HG02884 (cell line): ENCODE data around the gene BCCIP.

ENCODE experiments used
- ATAC-seq: cut with Tn5 transposase; IDR thresholded peaks from one replicate; pipeline ENCODE4 v1.9.1; 2021; ENCODE audit warnings: mild to moderate bottlenecking, moderate library complexity; ENCODE audit not compliant: unreplicated experiment

The BCCIP gene

GRCh38 chr10:125843603-125844329 lies 20.4 kb downstream of the BCCIP start:
- ATAC-seq, result no peak

GRCh38 chr10:125844751-125845221 lies 21.4 kb downstream of the BCCIP start:
- ATAC-seq, result no peak

GRCh38 chr10:125845617-125846016 lies 22.3 kb downstream of the BCCIP start:
- no peak for ATAC-seq

GRCh38 chr10:125846894-125847293 lies 23.5 kb downstream of the BCCIP start:
- no peak for ATAC-seq

- ATAC-seq, result no peak
Observed at GRCh38 chr10:125848371-125848770, 25.0 kb downstream of the BCCIP start.

- ATAC-seq, result no peak
Observed at GRCh38 chr10:125848857-125849256, 25.5 kb downstream of the BCCIP start.

- ATAC-seq, result no peak
Observed at GRCh38 chr10:125849448-125849847, 26.1 kb downstream of the BCCIP start.

GRCh38 chr10:125850766-125851731 lies 27.7 kb downstream of the BCCIP start:
- no peak for ATAC-seq

- no peak for ATAC-seq
Observed at GRCh38 chr10:125852487-125852886, 29.1 kb downstream of the BCCIP start.

- no peak for ATAC-seq
Observed at GRCh38 chr10:125857185-125857760, 33.9 kb downstream of the BCCIP start.

- ATAC-seq, result no peak
Observed at GRCh38 chr10:125859128-125859817, 35.9 kb downstream of the BCCIP start.

- ATAC-seq, result no peak
Observed at GRCh38 chr10:125865120-125865519, 41.8 kb downstream of the BCCIP start.

GRCh38 chr10:125866421-125867029 lies 43.2 kb downstream of the BCCIP start:
- ATAC-seq, result no peak

GRCh38 chr10:125868372-125868975 lies 45.1 kb downstream of the BCCIP start:
- no peak for ATAC-seq

- ATAC-seq, result no peak
Observed at GRCh38 chr10:125871338-125871737, 48.0 kb downstream of the BCCIP start.

GRCh38 chr10:125878957-125879835 lies 55.9 kb downstream of the BCCIP start:
- ATAC-seq, result no peak

- no peak for ATAC-seq
Observed at GRCh38 chr10:125880719-125881118, 57.4 kb downstream of the BCCIP start.

- no peak for ATAC-seq
Observed at GRCh38 chr10:125881192-125881591, 57.8 kb downstream of the BCCIP start, which contains the start of gene DHX32. DHX32 (minus strand) TSS chr10:125881292; CDS start chr10:125880824, 468 bp downstream.

GRCh38 chr10:125882596-125882995 lies 59.2 kb downstream of the BCCIP start:
- no peak for ATAC-seq
